ENCODE data around the gene DEFB118.

DNA sequence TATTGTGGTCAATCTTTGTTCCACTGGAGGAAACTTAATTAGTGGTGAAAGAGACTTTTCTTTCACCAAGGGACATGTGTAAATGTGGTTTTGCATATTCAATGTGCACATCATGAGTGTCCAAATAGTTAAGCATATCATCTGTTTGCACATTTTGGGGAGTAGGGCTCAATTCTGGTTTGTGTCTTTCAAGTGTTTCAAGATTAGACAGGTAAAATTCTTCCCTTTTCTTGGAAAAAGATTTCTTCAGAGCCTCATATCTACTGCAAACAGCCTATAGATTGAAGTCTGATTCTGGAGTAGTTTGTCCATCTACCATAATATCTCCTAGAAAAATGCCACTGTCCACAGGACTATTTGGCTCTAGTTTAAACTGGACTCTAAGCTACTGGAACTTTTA, 26.9 kb upstream of the DEFB118 start:
- TF ChIP-seq EZH2 (IDR thresholded peaks at IDR 0.05; ENCODE audit: borderline replicate concordance, low read length) = no peak
- TF ChIP-seq, protein P1, sequence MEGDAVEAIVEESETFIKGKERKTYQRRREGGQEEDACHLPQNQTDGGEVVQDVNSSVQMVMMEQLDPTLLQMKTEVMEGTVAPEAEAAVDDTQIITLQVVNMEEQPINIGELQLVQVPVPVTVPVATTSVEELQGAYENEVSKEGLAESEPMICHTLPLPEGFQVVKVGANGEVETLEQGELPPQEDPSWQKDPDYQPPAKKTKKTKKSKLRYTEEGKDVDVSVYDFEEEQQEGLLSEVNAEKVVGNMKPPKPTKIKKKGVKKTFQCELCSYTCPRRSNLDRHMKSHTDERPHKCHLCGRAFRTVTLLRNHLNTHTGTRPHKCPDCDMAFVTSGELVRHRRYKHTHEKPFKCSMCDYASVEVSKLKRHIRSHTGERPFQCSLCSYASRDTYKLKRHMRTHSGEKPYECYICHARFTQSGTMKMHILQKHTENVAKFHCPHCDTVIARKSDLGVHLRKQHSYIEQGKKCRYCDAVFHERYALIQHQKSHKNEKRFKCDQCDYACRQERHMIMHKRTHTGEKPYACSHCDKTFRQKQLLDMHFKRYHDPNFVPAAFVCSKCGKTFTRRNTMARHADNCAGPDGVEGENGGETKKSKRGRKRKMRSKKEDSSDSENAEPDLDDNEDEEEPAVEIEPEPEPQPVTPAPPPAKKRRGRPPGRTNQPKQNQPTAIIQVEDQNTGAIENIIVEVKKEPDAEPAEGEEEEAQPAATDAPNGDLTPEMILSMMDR (IDR thresholded peaks at IDR 0.05; ENCODE audit: low read length) = no peak
